ENCODE data around the gene CRACR2A.

The CRACR2A gene

DNA sequence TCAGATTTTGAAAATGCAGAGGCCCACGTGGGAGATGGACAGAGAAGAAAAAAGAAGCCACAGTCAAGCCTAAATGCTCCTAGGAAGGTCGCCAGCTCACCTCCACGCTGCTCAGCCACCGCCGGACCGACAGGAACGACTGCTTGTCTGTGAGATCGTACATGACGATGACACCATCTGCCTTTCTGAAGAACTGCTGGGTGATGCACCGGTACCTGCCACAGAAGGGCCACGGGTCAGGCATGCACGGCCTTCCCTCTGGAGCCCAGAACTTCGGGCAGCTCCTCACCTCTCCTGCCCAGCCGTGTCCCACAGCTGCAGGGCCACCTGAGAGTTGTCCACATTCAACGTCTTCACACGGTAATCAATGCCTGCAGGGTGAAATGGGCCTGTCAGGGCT, 125.6 kb downstream of the CRACR2A start:
- no peak for TF ChIP-seq REST (IDR thresholded peaks at IDR 0.05; ENCODE audit: insufficient read depth in 1 of 2, low read depth in 2 of 2, low read length in 2 of 2)
- TF ChIP-seq SIN3A (IDR thresholded peaks at IDR 0.05; ENCODE audit: borderline replicate concordance, insufficient read depth, low read length): no peak
- TF ChIP-seq FOXP2 (optimal IDR thresholded peaks at IDR 0.05; ENCODE audit: borderline replicate concordance, extremely low read depth, extremely low read length, insufficient read depth): no peak
- TF ChIP-seq POLR2AphosphoS5 (IDR thresholded peaks at IDR 0.05; ENCODE audit: low read depth, low read length): no peak
- no peak for TF ChIP-seq TAF1 (IDR thresholded peaks at IDR 0.05; ENCODE audit: borderline replicate concordance, insufficient read depth, low read length)

DNA sequence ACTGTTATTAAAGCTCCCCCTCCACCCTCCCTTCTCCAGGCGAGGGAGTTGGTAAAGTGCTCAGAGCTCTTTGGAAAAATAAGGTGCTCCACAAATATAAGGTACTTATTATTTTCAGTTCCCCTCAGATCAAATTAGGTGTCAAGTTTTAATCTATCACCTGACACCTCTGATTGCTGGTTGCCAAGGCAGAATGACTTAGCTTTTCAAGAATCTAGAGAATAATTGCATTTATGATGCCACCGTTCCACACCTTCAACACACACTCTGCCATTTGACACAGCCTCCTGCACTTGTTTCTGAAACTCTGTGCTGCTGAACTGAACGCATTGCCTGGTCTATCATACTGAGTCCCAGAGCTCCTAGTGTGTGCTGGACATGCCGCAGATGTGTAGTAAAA, 128.6 kb downstream of the CRACR2A start:
- TF ChIP-seq FOXP2 (optimal IDR thresholded peaks at IDR 0.05; ENCODE audit: borderline replicate concordance, extremely low read depth, extremely low read length, insufficient read depth) (no peak), REST (IDR thresholded peaks at IDR 0.05; ENCODE audit: insufficient read depth in 1 of 2, low read depth in 2 of 2, low read length in 2 of 2) (no peak), POLR2AphosphoS5 (IDR thresholded peaks at IDR 0.05; ENCODE audit: low read depth, low read length) (no peak), SIN3A (IDR thresholded peaks at IDR 0.05; ENCODE audit: borderline replicate concordance, insufficient read depth, low read length) (no peak), TAF1 (IDR thresholded peaks at IDR 0.05; ENCODE audit: borderline replicate concordance, insufficient read depth, low read length) (no peak)

GRCh38 chr12:3622822-3623690, 129.9 kb downstream of the CRACR2A start:
- TF ChIP-seq FOXP2 (optimal IDR thresholded peaks at IDR 0.05; ENCODE audit: borderline replicate concordance, extremely low read depth, extremely low read length, insufficient read depth): no peak

- TF ChIP-seq SIN3A (IDR thresholded peaks at IDR 0.05; ENCODE audit: borderline replicate concordance, insufficient read depth, low read length) (no peak), TAF1 (IDR thresholded peaks at IDR 0.05; ENCODE audit: borderline replicate concordance, insufficient read depth, low read length) (no peak), REST (IDR thresholded peaks at IDR 0.05; ENCODE audit: insufficient read depth in 1 of 2, low read depth in 2 of 2, low read length in 2 of 2) (no peak), FOXP2 (optimal IDR thresholded peaks at IDR 0.05; ENCODE audit: borderline replicate concordance, extremely low read depth, extremely low read length, insufficient read depth) (no peak), POLR2AphosphoS5 (IDR thresholded peaks at IDR 0.05; ENCODE audit: low read depth, low read length) (no peak)
These were observed 130.7 kb downstream of the CRACR2A start for GRCh38 chr12:3622021-3622821.

DNA sequence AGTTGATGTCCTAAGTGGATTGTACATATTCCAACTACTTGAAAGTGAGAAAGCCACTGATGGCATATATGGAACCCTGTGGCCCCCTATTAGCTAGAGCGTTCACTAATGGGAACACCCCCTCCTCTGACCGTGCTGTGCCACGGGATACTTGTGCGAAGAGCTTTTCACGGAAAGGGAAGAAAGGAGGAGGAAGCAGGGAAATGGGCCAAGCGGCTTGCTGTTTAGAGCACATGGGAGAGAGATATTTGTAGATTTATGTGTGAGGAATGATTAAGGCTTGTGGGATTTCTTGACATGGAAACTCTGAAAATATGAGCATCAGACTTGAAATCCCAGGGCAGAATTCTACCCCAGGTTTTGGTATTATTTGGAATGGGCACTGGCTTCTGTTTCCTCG, 132.1 kb downstream of the CRACR2A start:
- TF ChIP-seq FOXP2 (optimal IDR thresholded peaks at IDR 0.05; ENCODE audit: borderline replicate concordance, extremely low read depth, extremely low read length, insufficient read depth): no peak

DNA sequence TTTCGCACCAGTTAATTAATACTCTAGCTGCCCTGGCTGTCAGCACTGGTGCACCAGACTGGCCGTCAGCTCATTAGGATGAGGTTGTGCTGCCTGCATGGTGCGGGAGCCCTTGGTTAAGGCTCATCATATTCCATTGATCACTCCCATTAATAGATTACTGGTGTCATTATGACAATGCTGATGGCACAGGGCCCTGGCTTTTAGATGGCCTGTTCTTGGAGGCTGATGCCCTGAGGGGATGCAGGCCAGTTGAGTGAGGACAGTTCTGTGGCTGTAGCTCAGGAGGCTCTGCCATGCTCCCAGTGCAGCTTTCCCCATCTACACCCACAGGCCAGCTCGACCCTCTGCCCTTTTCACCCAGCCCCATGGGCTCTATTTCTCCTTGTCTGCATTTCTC, 135.3 kb downstream of the CRACR2A start:
- TF ChIP-seq POLR2AphosphoS5 (IDR thresholded peaks at IDR 0.05; ENCODE audit: low read depth, low read length) (no peak), SIN3A (IDR thresholded peaks at IDR 0.05; ENCODE audit: borderline replicate concordance, insufficient read depth, low read length) (no peak), TAF1 (IDR thresholded peaks at IDR 0.05; ENCODE audit: borderline replicate concordance, insufficient read depth, low read length) (no peak), REST (IDR thresholded peaks at IDR 0.05; ENCODE audit: insufficient read depth in 1 of 2, low read depth in 2 of 2, low read length in 2 of 2) (no peak), FOXP2 (optimal IDR thresholded peaks at IDR 0.05; ENCODE audit: borderline replicate concordance, extremely low read depth, extremely low read length, insufficient read depth) (no peak)
